Tibial nerve (tissue), 4 donors: ENCODE results near the gene BRSK2.

Experiments used
- CTCF ChIP-seq, 5 experiments: fragments of 200-600 bp in 3 of 5; fragments of 450-650 bp in 2 of 5; sonication (generic) in 3 of 5; IDR thresholded peaks; one replicate each; pipeline ENCODE4 v1.5.1; 2016 to 2019; ENCODE audit warnings: antibody characterized with exemption in 5 of 5, mild to moderate bottlenecking in 3 of 5, moderate library complexity in 2 of 5
- EP300 ChIP-seq, 2 donors: sonication (generic); formaldehyde crosslinking; IDR thresholded peaks; one replicate each; pipeline ENCODE4 v1.6.1; 2017; ENCODE audit warnings: antibody characterized with exemption in 2 of 2, mild to moderate bottlenecking in 1 of 2

GRCh38 chr11:1387521-1387920 is 2.2 kb upstream of the BRSK2 start:
- TF ChIP-seq CTCF (IDR thresholded peaks at IDR 0.05) (no peak), EP300 (IDR thresholded peaks at IDR 0.05) (no peak)
